Activated naive CD8-positive, alpha-beta T cell treated with anti-CD3 and anti-CD28 coated beads for 36 hours (primary cell): ENCODE measurements around the gene DNAH1. TPM values are rescaled to one million over a fixed set of nuclear protein-coding genes. Genes with fewer than 3 reads are reported as not detected.

Experiments
- DNase-seq: peaks from one replicate; pipeline ENCODE4 v3.0.0; 2021
- H3K27ac Mint-ChIP-seq: one replicate; pipeline ENCODE4 v1.8.0; 2022; ENCODE audit warnings: mild to moderate bottlenecking, moderate library complexity, mixed read lengths
- H3K27me3 Mint-ChIP-seq: one replicate; pipeline ENCODE4 v1.8.0; 2022; ENCODE audit warnings: mild to moderate bottlenecking, mixed read lengths
- H3K36me3 Mint-ChIP-seq: one replicate; pipeline ENCODE4 v1.8.0; 2021; ENCODE audit warnings: mild to moderate bottlenecking, mixed read lengths
- H3K4me1 Mint-ChIP-seq: one replicate; pipeline ENCODE4 v1.8.0; 2021; ENCODE audit warnings: mixed read lengths
- H3K4me3 Mint-ChIP-seq: one replicate; pipeline ENCODE4 v1.8.0; 2022; ENCODE audit warnings: mild to moderate bottlenecking, moderate library complexity, mixed read lengths
- H3K9me3 Mint-ChIP-seq: one replicate; pipeline ENCODE4 v1.8.0; 2022; ENCODE audit warnings: mixed read lengths
- total RNA-seq, 2 experiments: library from RNA; stranded (reverse); gene quantifications; one replicate each; pipeline ENCODE4 v1.2.3, GENCODE V29; 2021

The DNAH1 gene
- total RNA-seq, 2 experiments from 2014 or later, result 2.6 to 3.7 TPM

DNA sequence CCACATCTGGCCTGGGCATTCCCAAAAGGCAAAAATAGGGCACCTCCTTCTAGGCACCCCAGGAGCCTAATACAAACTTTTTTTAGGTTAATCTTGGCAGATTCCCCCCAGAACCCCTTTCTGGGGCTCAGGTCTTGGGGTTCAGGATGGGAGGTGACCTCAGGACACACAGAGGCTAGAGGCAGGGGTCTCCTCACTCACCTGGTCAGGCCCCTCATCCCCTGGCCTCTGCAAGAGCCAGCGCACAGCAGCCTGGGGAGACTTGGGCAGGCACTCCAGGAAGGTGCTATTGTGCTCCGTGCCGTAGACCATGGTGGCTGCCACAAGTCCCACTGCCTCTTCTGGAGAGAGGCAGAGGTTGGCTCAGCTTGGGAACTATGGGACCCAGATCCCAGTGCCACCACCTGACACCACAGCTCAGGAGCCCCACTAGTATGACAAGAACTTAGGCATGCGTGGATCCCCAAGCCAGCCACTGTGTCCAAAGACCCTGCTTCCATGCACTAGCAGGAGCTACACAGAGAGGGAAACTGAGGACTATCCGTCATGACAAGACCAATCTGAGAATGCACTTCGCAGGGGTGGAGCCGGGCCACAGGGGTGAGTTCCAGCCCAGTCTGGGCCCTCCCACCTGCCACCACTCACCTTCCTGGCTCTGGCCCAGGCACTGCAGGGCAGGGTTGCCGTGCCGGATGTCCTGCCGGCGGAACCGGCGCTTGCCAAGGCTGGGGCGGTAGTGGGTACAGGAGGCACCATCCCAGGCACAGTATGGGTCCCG is 121.4 kb downstream of the DNAH1 start:
- H3K9me3 Mint-ChIP-seq, result no peaks in the 10 kb centered on the region
- DNase-seq, result no peak
- H3K4me3 Mint-ChIP-seq, result no peak overlapping the region
- no peak overlapping the region for H3K27ac Mint-ChIP-seq
- H3K36me3 Mint-ChIP-seq, result no peaks in the 10 kb centered on the region
- H3K4me1 Mint-ChIP-seq, result no peaks in the 10 kb centered on the region
- no peaks in the 10 kb centered on the region for H3K27me3 Mint-ChIP-seq

DNA sequence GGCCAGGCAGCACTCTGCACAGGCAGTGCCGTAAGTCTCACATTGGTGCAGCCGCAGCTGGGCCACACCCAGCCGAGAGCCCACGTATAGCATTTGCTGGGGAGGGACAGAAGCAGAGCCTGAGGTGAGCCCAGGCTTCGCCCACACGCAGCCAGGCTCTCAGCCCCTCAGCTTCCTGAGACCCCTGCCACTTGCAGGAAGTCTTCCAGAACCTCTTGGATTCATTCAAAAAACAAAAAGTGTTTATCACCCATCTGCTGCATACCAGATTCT is 121.9 kb downstream of the DNAH1 start:
- H3K36me3 Mint-ChIP-seq, result no peaks in the 10 kb centered on the region
- H3K4me3 Mint-ChIP-seq, result no peak overlapping the region
- DNase-seq, result no peak
- H3K27me3 Mint-ChIP-seq, result no peaks in the 10 kb centered on the region
- no peaks in the 10 kb centered on the region for H3K4me1 Mint-ChIP-seq
- no peak overlapping the region for H3K27ac Mint-ChIP-seq
- H3K9me3 Mint-ChIP-seq, result no peaks in the 10 kb centered on the region

- Mint-ChIP-seq H3K36me3 (no peaks in the 10 kb centered on the region), H3K9me3 (no peaks in the 10 kb centered on the region)
These were observed 122.7 kb downstream of the DNAH1 start for GRCh38 chr3:52438579-52439425.

DNA sequence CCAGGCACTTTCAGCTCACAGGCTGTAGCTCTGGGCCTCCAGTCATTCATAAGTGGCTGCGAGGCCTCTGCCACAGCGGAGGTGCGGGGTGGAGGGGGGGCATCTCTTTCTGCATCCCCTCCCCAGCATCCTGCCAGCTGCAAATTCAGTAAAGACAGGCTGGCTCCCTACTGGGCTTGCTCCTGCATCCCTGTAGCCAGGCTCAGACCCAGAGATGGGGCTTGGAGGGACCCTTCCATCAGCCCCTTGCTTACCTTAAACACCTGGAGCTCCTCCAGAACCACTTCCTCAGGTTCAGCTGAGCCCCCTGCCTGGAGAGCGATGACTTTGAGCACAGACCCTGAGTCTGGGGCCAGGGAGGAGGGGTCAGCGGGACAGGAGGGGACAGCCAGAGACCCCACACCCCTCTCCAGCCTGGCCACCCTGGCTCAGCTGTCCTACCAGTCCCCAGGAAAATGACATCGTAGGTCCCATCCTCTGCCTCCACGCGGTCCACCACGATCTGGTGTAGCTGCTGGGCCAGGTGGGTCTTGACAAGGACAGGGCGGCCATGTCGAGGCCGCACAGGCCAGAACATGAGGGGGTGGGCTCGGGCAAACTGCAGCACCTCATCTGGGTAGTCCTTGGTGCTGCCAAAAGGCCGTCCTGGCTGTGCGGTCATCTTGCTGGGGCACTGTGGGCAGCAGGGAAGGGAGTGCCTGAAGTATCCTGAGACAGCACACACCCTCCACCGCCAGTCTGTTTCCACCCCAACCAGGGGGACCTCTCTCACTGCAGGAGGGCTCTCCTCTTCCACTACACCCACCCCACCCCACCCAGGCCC is 123.5 kb downstream of the DNAH1 start:
- H3K4me3 Mint-ChIP-seq, result no peak overlapping the region
- H3K36me3 Mint-ChIP-seq, result no peaks in the 10 kb centered on the region
- H3K4me1 Mint-ChIP-seq, result no peaks in the 10 kb centered on the region
- no peaks in the 10 kb centered on the region for H3K27me3 Mint-ChIP-seq
- no peak for DNase-seq
- H3K9me3 Mint-ChIP-seq, result no peaks in the 10 kb centered on the region
- no peak overlapping the region for H3K27ac Mint-ChIP-seq

More at GRCh38 chr3:52438579-52439425, 122.7 kb downstream of the DNAH1 start:
- H3K27me3 Mint-ChIP-seq, result no peaks in the 10 kb centered on the region
- H3K4me1 Mint-ChIP-seq, result no peaks in the 10 kb centered on the region
- H3K27ac Mint-ChIP-seq, result no peak overlapping the region
- no peak for DNase-seq
- no peak overlapping the region for H3K4me3 Mint-ChIP-seq

DNA sequence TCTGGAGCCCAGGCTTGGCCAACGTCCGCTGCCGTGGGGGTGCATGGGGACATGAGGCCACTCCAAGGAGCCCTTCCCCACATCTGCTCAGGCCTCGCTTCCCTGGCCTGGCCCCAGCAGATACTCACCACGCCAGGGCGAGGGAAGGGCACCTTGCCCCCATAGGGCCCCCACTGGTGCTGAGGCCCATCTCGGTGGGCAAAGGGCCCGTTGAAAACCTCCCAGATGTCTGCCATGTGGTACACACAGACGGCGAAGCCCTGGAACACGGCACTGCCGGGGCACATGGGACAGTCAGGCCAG is 124.1 kb downstream of the DNAH1 start:
- H3K27ac Mint-ChIP-seq, result no peak overlapping the region
- no peaks in the 10 kb centered on the region for H3K27me3 Mint-ChIP-seq
- no peaks in the 10 kb centered on the region for H3K9me3 Mint-ChIP-seq
- H3K4me1 Mint-ChIP-seq, result peaks cover 2% of the 10 kb centered on the region
- no peaks in the 10 kb centered on the region for H3K36me3 Mint-ChIP-seq
- no peak for DNase-seq
- H3K4me3 Mint-ChIP-seq, result no peak overlapping the region

DNA sequence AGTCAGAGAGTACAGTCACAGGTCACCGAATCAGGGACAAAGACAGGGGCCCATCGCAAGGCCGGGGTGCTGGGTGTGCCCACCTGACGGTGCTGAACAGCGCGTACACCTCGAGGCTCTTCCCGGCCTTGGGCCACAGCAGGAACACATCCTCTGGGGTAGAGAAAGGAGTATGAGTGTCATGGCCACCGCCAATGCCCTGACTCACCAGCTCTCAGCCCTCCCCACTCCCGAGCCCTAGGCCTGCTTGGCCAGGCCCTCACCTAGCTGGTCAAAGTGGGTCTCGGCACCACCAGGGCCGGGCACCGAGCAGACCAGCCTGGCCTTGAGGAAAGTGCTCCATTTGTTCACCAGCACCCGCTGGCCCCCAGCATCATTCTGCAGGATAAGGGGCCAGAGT is 124.6 kb downstream of the DNAH1 start:
- no peak for DNase-seq
- Mint-ChIP-seq H3K4me3 (no peak overlapping the region), H3K27me3 (no peaks in the 10 kb centered on the region), H3K4me1 (peaks cover 2% of the 10 kb centered on the region), H3K36me3 (no peaks in the 10 kb centered on the region), H3K27ac (no peak overlapping the region), H3K9me3 (no peaks in the 10 kb centered on the region)

GRCh38 chr3:52441091-52441771 is 125.1 kb downstream of the DNAH1 start:
- Mint-ChIP-seq H3K4me1 (peaks cover 2% of the 10 kb centered on the region), H3K36me3 (no peaks in the 10 kb centered on the region), H3K27ac (no peak overlapping the region), H3K4me3 (no peak overlapping the region), H3K27me3 (no peaks in the 10 kb centered on the region), H3K9me3 (no peaks in the 10 kb centered on the region)
- no peak for DNase-seq

DNA sequence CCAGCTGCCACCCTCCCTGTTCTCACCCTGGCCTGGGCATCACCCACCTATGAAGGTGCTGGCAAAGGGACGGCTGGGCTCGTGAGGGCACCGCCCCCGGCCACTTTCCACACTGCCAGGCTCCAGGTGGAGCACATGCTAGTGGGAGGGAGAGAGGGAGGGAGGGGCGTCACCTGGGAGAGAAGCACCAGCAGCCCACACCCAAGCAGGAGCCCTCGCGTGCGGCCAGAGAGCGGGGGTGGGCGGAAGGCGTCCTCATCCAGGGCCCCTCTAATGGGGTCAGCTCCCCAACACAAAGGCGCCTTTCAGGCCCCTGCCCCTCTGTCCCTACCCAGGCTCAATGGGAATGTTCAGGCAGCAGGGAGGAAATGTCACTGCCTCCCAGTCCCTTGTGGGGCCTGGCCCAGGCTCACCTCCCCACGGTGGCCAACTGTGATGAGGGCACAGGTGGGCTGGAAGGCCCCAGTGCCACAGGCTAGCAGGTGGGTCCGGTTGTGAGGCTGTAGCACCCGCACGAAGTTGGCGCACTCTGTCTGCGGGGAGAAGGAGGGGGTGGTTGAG is 125.7 kb downstream of the DNAH1 start:
- Mint-ChIP-seq H3K4me3 (no peak overlapping the region), H3K9me3 (no peaks in the 10 kb centered on the region), H3K4me1 (peaks cover 2% of the 10 kb centered on the region), H3K27ac (no peak overlapping the region), H3K27me3 (no peaks in the 10 kb centered on the region), H3K36me3 (no peaks in the 10 kb centered on the region)
- no peak for DNase-seq

GRCh38 chr3:52442409-52443267 is 126.5 kb downstream of the DNAH1 start:
- no peak overlapping the region for H3K4me3 Mint-ChIP-seq
- H3K4me1 Mint-ChIP-seq, result peaks cover 6% of the 10 kb centered on the region
- H3K27me3 Mint-ChIP-seq, result no peaks in the 10 kb centered on the region
- no peaks in the 10 kb centered on the region for H3K36me3 Mint-ChIP-seq
- peak overlapping the region; percentile 31 for H3K27ac Mint-ChIP-seq
- no peaks in the 10 kb centered on the region for H3K9me3 Mint-ChIP-seq
- DNase-seq, result no peak

DNA sequence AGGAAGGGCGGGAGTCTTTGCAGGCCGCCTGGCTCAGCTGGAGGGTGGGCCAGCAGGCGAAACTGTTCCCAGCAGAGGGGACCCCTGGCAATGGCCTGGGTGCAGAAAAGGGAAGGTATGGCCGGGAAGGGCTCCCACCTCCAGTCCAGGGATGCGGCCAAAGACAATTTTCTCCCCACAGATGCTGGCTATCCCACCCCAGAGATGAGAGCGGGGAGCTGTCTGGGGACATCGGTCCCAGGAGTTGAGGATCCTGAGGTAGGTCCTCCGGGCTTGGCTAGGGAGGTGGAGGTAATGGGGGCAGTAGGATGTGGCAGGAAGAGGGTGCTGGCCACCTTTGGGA is 127.1 kb downstream of the DNAH1 start:
- no peak for DNase-seq
- Mint-ChIP-seq H3K27me3 (no peaks in the 10 kb centered on the region), H3K4me3 (no peak overlapping the region), H3K4me1 (peaks cover 6% of the 10 kb centered on the region), H3K36me3 (no peaks in the 10 kb centered on the region), H3K9me3 (no peaks in the 10 kb centered on the region), H3K27ac (no peak overlapping the region)

- Mint-ChIP-seq H3K4me1 (peaks cover 6% of the 10 kb centered on the region), H3K36me3 (no peaks in the 10 kb centered on the region), H3K27me3 (no peaks in the 10 kb centered on the region), H3K4me3 (no peak overlapping the region), H3K27ac (no peak overlapping the region), H3K9me3 (no peaks in the 10 kb centered on the region)
- DNase-seq, result no peak
These were observed 127.9 kb downstream of the DNAH1 start for GRCh38 chr3:52443791-52444687.

GRCh38 chr3:52444860-52445793 is 129.0 kb downstream of the DNAH1 start, which contains the start of gene SEMA3G:
Gene SEMA3G, minus strand, starts transcription at chr3:52445103. Its CDS starts 76 bp downstream, at chr3:52445027.
- no peaks in the 10 kb centered on the region for H3K9me3 Mint-ChIP-seq
- H3K27ac Mint-ChIP-seq, result no peak within 1 kb of the TSS
- peaks cover 6% of the 10 kb centered on the region for H3K4me1 Mint-ChIP-seq
- H3K4me3 Mint-ChIP-seq, result no peak within 1 kb of the TSS
- H3K27me3 Mint-ChIP-seq, result no peaks in the 10 kb centered on the region
- no peaks in the 10 kb centered on the region for H3K36me3 Mint-ChIP-seq
- DNase-seq, result peak; percentile 84
